NCI-H1092 (cell line): ENCODE measurements around the gene S100A4.
"Not testable (repeated sequence)": the region's sequence is repeated elsewhere in the genome, so short reads cannot be mapped to it uniquely, and the experiment has no call there.

Experiments
- DNase-seq: peaks from one replicate; lab custom pipeline; 2025; lab: John Stamatoyannopoulos, UW

The S100A4 gene

DNA sequence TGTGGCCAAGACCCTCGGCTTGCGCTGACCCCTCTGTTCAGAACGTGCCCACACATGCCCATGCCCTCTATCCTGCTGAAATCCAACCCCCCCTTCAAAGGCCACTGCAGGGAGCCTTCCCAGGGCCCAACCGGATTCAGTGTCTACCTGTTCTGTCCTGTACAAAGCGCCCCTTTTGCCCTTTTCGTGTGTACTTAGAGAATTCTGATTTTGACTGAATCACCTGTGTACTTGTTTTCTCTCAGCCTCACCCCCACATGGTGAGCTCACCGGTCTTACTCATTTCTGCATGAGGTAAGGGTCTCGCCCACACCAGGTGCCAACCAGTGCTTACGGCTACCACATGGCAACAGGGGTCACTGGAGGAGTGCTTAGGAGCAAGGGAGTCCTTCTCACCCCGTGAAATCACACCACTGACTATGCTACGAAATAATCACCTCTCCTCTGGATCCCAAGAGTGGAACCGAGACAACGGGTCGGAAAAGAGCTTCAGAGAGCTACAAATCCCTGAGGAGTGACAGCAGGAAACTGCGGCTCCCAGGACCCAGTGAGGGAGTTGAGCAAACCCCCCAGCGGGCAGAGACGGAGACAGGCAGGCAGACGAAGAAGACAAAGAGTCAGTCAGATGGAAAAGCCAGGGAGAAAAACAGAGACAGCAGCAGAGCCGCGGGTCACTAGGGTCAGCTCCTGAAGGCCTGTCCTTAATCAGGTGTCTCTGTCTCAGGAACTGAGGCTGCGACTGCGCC is 22.2 kb upstream of the S100A4 start:
- no peak for DNase-seq

DNA sequence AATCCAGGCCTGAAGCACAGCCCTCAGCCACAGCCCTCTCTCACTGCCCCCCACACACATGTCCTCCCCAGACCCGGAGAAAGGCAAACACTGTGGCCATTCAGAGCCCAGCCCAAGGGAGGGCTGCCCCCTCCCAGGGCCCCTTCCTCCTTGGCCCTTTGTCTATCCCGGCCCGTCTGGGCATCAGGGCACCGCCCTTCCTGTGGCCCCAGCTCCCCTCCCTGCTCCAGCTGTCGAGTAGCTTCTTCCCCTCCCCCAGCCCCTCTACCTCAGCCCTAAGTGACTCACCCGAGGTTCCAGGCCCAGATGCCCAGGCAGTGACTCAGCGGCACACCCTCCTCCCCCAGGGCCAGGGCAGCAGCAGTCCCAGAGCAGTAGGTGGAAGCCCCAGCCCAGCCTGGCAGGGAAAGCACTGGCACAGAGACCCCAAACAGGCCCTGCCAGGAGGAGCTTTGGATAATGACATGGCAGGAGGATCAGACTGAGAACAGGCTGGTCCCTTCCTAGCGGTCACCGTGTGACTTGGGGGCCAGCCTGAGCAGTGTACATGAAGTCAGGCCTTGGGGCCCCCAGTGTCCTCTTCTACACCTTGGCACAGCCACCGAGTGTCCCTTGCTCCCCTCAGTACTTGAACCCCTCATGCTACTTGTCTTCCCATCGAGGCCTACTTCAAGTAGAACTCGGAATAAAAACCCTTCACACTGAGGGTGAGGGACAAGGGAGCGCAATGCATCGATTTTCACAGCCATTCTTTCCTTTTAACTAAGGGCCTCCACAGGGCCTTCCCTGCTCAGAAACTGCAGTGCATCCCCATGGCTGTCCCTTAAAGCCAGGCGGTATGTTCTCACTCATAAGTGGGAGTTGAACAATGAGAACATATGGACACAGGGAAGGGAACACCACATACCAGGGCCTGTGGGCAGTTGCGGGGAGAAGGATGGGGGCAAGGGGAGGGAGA is 21.1 kb upstream of the S100A4 start:
- DNase-seq = peak; percentile 15

DNA sequence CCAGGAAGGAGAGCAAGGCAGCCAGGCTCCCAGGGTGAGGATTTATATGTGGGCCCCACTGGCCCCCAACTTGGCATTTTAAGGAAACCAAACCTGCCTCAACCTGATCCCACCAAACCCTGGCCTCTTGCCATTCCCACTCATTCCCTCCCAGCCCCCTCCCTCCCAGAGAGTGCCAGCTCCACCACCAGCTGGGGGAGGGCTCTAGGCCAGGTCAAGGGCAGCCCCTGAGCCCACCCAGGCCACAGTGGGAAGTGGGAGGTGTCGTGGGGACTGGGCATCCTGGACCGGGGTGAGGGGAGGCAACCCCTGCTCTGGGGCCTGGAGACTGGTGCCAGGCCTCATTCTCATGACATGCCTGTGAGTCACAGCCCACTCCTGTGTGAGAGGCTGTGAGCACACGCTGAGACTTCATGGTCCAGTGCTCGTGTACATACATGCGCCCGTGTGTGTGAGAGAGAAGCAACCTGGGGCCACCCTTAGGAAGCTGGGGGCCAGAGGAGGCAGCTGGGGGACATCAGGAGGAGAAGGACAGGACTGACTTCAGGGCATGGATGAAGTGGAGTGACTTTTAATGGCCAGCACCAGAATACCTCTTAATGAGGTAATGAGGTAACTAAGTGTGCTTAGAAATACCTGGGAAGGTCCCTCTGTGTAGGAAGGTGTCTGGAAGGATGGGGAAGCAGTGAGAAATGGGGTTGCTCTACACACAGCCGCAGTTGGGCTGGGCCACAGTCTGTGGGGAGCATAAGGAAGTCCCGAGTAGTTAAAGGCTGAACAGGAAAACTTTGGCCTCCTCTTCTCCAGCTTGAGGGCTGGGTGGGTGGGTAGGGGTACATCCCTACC is 20.1 kb upstream of the S100A4 start, which contains the start of gene S100A2:
TSS of gene S100A2 (minus strand) at position 316 of the 846 bp plus-strand sequence. CDS start 1,967 bp downstream, outside the sequence.
- peak; percentile 41 for DNase-seq

DNA sequence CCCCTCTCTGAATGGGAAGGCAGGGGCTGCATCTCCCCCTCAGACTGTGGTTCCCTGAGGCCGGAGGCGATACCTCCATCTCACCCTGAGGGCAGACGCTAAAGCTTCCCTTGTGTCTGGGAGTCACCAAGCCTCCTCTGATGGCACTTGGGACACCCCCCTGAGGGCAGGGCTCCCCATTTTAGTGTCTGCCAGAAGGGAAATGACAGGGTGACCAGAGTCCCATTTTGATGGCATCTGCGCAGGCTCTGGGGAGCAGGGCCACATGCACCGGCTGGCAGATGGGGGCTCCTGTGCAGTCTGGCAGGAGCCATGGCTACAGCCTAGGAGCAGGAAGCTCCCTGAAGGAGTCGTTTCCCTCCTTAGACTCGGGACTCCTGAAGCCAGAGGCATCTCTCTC is 18.4 kb upstream of the S100A4 start:
- DNase-seq = no peak

DNA sequence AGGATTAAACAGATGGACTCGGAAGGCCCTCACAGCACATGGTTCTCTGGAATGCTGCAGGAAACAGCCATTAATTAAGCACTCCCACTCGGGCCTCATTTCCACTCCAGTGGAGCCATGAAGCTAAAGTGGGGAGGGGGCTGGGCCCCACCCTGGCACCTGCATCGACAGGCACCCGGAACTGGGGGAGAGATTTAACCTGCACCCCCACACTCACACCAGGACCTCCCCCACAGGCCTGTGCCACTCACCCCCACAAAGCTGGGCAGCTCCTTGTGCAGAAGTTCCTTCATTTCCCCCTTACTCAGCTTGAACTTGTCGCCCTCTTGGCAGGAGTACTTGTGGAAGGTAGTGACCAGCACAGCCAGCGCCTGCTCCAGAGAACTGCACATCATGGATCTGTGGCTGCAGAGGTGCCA is 17.9 kb upstream of the S100A4 start:
- DNase-seq = no peak

DNA sequence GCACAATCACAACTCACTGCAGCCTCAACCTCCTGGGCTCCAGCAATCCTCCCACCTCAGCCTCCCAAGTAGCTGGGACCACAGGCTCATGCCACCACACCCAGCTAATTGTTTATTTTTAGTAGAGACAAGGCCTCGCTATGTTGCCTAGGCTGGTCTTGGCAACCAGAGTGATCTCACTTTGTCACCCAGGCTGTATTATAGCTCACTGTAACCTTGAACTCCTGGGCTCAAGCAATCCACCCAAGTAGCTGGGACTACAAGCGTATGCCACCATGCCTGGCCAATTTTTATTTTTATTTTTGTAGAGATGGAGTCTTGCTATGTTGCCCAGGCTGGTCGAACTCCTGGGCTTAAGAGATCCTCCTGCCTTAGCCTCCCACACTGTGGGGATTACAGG is 16.4 kb upstream of the S100A4 start:
- not testable (repeated sequence) for DNase-seq

DNA sequence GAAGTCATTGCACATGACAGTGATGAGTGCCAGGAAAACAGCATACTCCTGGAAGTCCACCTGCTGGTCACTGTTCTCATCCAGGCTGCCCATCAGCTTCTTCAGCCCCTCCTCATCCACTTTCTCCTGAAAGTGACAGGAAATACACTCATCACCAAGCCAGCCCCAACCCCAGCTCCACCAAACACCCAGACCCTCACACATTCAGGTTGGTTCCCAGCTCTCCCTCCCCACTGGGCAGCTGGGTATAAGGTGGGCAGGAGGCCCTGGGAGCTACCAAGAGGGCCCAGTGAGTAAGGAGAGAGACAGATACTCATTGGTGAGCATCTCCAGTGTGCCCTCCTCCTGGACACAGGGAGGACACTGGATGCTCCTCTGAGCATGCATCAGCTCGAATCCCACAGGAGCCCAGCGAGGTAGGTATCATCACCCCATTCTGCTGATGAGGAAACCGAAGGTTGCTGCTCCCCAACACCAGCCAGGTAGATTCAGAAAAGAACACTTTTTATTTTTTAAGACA is 15.9 kb upstream of the S100A4 start:
- no peak for DNase-seq

DNA sequence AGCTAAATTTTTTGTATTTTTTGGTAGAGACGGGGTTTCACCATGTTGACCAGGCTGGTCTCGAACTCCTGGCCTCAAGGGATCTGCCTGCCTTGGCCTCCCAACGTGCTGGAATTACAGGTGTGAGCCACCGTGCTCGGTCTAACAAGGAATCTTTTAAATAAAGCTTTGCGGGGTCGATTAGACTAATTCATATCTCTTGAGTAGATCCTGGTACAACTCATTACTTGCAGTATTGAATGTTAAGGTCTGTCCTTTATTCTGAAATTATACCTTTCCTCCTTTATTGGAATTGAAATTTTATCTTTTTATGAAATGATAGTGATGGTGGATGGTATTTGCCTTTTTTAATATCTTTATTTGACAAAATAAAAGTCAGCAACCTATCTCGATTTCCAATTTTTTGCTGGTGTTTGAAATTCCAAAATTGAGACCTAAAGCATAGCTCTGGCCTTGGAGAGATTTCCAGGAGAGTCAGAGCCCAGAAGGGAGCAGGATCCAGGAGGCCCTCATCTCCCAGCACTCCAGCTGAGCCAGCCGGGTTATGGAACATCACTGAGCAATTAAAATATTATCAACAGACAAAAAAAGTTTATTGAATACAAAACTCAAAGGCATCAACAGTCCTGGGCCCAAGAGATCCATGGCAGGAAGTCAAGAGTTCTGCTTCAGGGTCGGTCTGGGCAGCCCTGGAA is 15.3 kb upstream of the S100A4 start:
- no peak for DNase-seq

DNA sequence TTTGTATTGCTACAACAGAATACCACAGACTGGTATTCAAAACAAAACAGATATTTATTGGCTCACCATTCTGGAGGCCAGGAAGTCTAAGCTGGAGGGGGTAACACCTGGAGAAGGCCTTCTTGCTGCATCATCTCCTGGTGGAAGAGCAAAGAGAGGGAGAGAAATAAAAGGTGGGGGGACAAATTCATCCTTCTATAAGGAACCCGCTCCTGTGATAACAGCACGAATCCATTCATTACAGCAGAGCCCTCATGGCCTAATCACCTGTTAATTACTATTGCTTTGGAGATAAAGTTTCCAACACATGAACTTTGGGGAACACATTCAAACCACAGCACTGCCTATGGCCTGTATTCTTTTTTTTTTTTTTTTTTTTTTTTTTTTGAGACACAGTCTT is 14.6 kb upstream of the S100A4 start:
- DNase-seq = no peak

DNA sequence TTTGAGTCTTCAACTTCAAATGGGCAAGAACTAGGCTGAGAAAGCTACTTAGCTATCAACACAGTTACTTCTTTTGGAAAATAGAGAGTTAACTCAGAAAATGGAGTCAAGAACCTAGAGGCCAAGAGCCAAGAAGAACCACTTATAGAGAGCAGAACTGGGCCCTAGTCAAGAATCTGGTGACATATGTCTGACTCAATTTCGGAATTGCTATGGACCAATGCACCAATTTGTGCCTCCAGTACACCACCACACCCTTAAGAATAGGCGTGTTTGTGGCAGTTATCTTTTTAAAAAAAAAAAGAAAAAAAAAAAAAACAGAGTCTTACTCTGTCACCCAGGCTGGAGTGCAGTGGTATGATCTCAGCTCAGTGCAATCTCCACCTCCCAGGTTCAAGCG is 12.3 kb upstream of the S100A4 start:
- DNase-seq = no peak

DNA sequence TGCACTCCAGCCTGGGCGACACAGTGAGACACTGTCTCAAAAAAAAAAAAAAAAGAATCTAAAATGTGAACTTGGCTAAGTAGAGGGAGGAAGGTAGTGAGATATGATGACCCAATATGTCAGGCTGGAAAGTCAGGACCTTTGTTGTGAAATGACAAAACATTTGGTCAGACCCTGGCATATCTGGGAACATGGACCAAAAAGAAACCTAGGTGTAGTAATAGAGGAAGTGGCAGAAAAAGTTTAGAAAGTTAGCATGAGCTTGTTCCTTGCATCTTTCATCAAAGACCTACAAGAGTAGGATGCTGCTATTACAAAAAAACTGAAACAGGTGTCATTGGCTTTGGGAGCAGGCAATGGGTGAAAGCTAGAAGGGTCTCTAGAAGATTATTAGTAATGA is 10.7 kb upstream of the S100A4 start:
- no peak for DNase-seq

DNA sequence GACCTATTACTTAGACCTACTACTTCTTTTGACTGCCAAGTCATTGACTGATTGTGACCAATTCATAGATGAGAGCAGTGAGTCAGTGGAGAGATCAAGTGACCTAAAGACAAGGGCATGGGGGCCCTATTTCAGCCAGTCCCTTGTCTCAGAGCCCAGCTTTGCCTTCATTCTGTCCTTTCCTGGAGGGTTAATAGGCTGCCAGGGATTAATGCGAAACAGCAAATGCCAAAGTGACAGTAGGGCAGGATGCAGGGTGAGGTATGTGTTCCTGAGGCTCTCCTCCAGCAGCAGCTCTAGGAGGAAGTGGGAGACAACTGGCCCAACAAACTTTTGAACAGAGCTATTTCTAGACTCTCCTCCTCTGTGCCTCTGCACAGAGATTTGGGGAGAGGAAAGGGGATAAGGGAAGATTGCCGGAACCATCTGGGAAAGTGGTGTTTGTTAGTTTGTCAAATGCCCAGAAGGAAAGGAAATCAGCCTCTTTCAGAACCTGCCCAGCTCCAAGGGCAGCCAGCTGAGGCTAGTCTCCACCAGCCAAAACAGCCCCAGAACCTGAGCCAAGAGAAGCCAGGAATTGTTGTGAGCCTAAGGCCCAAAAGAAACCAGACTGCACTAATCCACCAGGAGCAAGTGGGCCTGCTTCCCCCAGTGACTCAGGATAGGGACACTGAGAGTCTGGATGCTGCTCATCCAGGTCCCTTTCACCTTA is 8.4 kb upstream of the S100A4 start:
- no peak for DNase-seq

DNA sequence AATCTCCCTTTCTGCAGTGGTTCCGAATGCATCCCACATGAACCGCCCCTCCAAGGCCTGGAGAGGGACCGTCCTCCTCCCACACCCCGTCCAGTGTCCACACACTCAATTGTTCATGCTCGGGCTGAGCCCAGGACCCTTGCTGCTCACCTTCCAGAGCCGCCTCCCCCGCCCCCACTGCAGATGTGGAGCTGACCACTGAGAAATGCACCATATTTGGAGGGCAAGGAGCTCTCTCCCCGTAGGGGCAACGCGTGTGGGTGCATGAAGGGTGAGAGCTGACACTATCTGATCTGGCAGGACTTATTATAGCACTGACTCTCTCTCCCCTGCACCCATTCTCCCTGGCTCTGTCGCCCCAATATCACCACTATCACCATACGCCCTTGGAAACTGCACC is 7.5 kb upstream of the S100A4 start:
- DNase-seq = no peak

DNA sequence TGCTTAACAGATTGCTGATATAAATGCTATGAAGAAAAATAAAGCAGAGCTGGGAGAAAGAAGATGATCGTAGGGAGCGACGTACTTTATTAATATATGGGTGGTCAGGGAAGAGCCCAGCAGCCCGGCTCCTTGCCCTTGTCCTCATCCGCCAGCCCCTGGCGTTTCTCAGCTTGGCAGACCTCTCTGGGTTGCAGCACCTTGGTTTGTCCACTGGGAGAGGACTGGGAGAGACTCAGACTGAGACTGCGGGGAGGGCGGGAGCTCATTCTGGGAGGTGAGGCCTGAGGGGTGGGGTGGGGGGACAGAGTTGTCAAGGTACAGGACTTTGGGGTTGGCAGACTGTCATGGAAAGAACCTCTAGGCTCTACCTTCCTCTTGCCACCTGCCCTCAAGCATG is 6.7 kb upstream of the S100A4 start:
- no peak for DNase-seq

DNA sequence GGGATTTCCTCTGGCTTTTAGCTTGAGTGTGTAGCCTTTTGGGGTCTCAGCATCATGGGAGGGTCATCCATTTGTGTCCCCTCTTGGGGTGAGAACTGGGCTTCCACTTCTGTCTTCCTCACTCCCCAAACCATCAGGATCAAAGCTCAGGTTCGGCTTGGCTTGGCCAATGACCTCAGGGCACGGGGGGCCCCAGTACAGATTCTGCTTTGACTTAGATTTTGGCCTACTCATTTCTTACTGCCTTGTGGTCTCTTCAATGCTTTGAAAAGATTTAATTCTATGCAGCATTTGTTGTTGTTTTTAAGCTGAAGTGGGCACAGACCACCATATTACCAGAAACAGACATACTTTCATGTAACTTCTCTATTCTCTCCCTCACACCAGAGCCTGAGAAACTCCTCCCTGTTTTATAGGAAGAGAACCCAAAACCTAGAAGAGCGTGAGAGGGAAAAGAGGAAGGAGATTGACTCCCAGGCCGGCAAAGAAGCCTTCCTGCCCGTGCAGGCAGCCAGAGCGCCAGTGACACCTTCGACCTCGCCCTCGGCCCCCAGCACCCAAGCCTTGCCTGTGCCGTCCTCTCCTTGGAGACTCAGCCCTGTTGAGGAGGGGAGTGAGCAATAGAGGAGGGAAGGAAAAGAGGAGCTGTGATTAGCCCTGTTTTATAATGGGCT is 5.4 kb upstream of the S100A4 start:
- DNase-seq = no peak

DNA sequence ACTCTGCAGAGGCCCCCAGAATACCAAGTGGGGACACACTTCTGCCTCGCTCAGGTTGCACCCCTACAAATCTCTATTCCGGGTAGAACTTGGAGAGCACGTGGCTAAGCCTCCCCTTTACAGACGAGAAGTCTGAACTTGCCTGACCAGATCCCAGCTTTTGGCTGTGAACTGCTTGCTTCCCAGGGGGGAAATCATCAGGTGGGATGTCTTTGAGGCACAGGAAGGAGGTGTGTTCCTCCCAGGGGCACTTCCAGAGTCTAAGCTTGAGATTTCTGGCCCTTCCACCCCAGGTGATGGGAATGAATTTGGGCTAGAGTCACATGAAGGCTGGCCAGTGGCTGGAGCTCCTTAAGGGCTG is 4.8 kb upstream of the S100A4 start:
- no peak for DNase-seq

DNA sequence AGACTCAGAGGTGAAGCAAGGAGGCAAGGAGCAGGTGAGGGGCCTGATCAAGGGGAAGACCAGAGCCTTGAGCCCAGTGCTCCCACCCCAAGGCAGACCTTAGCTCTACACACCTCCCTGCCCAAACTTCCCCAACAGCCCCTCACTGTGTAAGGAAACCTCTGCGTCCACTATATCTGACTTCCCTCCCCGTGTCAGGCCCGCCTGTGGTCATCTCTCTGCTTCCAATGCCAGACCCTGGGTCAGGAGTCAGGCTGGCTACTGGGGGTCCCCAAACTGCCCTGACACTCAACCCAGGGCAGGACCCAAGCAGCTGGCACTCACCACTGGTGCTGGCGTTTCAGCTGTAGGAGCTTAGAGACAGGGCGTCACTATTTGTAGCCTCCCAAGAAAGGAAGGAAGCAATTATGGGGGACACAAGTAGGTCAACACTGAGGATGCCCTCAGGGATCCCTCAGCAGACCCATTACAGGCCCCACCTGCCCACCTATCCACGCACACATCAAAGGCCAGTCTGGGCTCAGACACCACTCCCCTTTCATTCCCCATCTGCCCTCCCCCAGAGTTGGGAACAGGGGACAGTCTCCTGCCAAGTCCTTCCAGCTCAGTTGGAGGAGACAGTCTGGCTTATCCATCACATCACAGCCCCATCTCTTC is 4.3 kb upstream of the S100A4 start:
- DNase-seq = no peak

DNA sequence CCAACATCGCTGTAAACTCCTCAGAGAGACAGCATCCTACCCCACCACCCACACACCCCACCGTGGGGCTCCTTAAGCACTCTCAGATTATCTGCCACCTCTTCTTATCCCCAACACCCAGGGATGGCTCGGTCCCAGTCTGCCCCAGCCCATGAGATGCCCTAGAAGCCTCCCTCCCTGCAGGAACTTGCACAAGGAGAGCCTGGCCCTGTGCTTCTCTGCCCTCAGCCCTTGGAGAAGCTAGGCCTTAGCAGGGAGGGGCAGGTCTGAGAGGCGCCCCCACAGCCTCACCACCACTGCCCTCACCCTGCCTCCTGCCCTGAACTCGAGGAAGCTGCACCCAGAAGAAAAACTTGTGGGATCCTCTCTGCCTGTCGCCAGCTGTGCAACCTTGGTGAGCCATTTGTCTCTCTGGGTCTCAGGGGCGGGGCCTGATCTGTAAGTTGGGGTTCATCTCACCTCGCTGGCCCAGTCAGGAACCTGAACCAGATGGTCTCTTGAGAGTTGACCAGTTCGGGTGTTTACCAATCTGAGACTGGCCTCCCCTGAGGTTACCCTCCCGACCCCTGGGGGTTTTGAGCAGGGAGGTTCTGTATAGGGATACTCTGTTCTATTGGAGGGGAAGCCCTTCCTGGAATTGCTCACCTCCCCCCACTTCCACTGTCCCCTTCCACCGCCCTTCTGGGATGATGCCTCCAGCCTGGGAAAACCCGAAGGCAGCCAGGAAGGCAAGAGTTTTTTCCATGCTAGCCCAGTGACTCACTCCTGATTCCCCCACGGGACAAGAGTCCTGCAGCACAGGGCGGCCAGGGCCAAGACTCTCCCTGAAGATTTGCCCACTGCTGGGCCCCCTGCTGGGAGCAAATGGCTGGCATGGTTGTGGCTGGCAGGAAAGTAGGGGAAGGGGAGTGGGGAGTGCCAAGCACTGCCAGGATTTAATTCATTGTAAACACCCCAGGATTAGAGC is 3.4 kb upstream of the S100A4 start, which contains the start of gene S100A3:
TSS of gene S100A3 (minus strand) at position 537 of the 967 bp plus-strand sequence. CDS start 773 bp downstream, outside the sequence.
- DNase-seq = no peak
